H4 (cell line): Measurements from ENCODE around the gene NACC2. TPM values are rescaled to one million over a fixed set of nuclear protein-coding genes. Genes with fewer than 3 reads are reported as not detected.

Experiments used
- DNase-seq: peaks from one replicate; pipeline ENCODE4 v3.0.0-alpha.2; 2015; ENCODE audit warnings: low spot score
- total RNA-seq: library from RNA; depleted of rRNA; stranded (reverse); fragments of >200 nt; shearing (Covaris generic); gene quantifications from 2 replicates; pipeline ENCODE4 v1.2.3, GENCODE V29; 2014

NACC2 gene
- total RNA-seq, 1 experiment from 2014 or later, result 5.6 TPM

GRCh38 chr9:136012651-136013050, 82.4 kb downstream of the NACC2 start:
- no peak for DNase-seq

DNA sequence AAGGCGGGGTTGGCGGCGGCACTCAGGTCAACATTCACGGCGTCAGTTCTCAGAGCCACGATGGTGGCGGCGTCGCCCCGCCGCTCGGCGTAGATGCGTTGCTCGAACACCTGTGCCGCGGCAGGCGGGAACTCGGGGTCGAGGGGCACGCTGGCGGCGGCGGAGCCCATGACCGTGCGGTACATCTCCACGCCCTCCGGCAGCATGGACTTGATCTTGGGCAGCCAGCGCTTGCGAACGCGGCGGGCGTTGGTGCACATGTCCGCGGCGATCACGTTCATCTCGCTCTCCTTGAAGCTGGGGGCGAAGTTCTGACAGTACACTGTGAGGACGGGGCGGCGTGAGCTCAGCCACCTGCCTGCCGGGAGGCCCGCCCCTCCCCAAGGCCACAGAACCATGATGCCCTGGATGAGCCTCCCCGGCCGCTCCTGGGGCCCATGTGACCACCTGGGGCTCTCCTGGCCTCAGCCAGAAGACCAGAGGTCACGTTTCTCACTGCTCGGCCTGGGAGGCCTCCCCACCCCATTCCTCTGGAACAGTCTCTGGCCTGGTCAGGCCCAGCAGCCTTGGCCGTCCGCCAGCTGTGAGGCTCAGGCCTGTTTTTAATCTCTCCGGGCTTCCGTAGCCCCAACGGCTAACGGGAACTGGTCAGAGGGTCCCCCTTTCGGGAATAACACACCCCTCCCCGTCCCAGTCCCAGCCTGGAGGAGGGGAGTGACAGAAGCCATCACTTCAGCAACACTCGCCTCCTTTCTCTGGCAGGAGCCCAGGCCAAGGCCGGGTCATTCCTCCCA, 83.2 kb downstream of the NACC2 start:
- no peak for DNase-seq

DNA sequence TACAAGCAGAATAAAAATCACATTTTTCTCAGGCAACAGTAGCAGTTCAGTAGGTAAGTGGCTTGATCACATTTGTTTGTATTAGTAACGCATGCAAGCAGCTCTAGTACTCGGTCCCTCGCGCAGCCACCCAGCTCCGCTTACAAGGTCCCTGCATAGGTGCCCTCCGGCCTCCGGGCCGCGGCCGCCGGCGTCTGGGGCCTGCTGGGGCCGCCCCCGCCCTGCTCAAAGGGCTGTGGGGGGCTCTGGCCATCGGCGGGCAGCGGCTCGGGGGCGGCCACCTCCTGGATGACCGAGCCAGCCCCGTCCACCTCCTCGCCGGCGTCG, 83.8 kb downstream of the NACC2 start:
- DNase-seq, result no peak

DNA sequence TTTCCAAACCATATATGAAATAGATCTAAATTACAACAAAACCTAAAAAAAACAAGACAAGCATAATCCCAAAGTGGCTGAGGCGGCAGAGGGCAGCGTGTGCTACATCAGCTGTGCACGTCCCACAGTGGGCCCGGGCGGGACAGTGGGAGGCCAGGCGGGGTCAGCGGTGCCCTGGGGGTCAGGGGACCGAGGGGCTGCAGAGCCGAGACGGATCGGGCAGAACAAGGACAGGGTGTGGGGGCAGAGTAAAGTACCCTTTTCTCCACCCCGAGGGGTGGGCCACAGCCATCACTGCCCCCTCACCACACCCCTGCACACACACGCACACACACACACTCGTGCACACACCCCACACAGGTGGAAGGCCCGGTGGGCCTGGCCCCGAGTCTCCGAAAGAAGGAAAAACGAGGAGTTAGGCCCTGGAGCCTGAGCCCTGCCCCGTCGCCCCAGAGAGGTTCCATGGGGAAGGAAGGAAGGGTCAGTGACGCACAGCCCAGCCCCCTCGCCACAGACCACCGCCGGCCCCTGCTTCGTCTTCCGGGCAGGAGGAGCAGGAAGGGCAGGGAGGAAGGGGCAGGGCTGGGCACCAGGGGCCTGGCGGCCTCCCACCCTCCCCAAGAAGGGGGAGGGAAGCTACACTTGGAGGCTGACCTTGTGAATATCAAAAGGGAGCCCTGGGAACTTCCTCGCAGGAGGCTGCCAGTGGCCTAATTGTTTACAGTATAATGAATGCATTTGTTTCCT, 84.3 kb downstream of the NACC2 start:
- DNase-seq, result no peak

GRCh38 chr9:136010176-136010575, 84.9 kb downstream of the NACC2 start:
- DNase-seq, result no peak

GRCh38 chr9:136009516-136009915, 85.6 kb downstream of the NACC2 start:
- DNase-seq, result no peak

DNA sequence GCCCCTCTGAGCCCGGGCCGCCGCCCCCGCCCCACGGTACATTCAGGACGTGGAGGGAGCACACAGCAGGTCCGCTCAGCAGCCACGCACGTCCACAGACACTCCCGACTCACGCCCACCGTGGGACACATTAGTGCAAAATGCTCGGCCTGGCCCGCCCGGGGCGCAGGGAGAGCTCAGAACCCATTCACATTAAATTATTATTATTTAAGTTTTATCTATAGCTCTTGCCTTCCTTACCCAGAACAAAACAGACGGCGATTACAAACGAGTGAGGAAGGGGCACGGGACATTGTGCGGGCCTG, 86.4 kb downstream of the NACC2 start:
- DNase-seq, result no peak

- no peak for DNase-seq
These were observed 87.0 kb downstream of the NACC2 start for GRCh38 chr9:136007934-136008692.

DNA sequence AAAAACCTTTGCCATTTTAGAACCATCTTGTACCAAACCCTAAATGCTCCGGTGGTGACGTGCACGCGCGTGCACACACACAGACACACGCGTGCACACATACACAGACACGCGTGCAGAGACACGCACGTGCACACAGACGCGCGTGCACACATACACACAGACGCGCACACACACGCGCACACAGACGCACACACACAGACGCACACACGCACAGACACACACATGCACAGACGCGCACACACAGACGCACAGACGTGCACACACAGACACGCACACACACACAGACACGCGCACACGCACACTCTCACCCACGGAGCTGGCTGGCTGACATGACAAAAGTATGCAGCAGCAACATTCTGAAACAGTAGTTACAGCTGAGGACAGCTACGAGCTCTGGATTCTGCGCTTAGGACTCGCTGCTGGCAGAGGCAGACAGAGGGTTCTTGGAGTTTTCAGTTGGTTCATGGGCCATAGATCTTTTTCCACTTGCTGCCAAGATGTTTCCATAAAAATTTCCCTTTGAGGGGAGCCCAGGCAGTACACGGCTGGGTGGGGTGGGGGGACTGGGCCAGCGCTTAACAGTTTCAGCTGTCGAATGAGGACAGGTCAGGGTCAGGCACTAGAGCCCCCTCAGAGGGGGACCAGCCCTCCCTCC, 87.7 kb downstream of the NACC2 start:
- DNase-seq, result no peak

DNA sequence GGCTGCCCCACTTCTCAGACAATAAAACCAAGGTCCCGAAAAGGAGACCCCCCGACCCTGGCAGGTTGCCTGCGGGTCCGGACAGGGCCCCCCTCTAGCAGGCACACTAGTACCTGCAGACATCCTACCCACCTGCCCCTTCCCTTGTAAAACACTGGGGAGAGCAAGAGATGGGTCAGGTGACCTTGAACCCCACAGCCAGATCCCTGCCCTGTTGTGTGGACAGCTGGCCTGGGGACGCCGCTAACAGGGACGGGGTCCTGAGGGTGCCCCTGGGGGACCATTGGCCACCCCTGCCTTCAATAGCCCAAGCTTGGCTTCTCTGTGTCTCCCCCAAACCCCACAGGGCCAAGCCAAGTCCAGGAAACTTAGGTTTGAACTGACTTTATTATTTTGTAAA, 88.9 kb downstream of the NACC2 start:
- no peak for DNase-seq

DNA sequence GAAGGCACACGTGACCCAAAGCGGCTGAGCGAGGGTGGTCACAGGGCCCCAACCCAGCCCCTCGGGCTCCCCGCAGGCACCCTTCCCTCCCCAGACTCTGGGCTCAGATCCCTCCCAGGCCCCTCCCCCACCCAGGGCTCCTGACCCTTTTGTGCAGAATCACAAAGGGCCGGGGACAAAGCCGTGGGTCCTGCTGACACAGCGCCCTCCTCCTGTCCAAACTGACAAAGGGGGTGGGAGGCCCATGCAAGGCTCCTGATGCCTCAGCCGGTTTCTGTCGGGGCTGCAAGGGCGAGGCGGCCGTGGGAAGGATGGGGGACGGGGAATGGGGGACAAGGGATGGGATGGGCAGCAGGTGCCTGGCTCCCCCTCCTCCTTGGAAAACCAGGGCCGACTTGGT, 90.4 kb downstream of the NACC2 start:
- no peak for DNase-seq

DNA sequence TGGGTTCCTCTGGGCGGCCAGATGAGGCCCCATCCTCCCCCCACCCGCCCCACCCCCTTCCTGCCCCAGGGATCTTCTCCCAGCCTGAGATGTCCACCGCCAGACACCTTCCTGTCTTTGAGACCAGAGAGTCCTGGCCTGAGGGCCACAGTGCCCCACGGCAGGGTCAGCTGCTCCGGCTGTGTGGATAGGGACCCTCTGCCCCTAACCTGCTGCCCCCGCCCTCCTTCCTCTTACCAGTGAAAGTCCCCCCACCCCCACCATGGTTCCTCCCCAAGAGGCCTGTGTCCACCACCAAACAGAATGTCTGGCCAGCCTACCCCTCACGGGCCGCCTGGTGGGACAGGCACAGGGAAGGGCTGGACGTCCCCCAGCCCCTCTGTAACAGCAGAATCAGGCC, 90.9 kb downstream of the NACC2 start:
- no peak for DNase-seq

DNA sequence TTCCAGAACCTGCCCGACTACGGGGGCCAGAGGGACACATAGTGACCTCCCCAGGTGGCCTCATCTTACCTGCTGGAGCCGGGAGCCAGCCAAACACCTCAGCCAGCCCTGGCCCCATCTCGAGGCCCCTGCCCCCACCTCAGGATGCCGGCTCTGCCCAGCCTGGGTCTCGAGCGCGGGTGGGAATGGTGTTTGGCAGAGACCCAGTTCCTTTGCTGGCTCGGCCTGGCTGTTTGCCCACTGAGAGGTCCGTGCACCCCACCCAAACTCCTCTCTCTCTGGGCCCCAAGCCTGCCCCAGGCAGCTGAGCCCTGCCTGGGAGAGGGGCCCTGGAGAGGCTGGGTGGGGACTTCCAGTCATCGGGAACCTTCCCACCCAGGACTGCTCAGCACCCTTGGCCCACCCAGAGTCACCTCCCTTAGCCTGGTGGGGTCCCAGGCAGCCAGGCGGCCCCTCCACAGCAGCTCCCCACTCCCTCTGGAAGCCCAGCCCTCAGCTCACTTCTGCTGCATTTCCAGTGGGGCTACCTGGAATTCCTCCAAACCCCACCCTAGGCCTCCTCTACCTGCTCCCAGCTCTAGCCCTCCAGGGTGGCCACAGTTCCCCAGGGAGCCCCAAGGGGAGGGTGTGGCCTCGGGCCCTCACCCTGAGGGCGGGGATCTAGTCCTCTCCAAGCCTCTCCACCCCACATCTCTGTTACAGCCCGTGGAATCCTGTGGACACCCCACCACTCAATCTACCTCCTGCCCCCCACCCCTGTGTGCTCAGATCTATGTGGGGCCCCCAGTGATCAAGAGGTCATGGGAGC, 91.5 kb downstream of the NACC2 start:
- no peak for DNase-seq

- no peak for DNase-seq
These were observed 92.2 kb downstream of the NACC2 start for GRCh38 chr9:136002881-136003280.

- DNase-seq, result no peak
These were observed 92.9 kb downstream of the NACC2 start for GRCh38 chr9:136002215-136002614.

GRCh38 chr9:136001231-136001630, 93.9 kb downstream of the NACC2 start:
- DNase-seq, result no peak

DNA sequence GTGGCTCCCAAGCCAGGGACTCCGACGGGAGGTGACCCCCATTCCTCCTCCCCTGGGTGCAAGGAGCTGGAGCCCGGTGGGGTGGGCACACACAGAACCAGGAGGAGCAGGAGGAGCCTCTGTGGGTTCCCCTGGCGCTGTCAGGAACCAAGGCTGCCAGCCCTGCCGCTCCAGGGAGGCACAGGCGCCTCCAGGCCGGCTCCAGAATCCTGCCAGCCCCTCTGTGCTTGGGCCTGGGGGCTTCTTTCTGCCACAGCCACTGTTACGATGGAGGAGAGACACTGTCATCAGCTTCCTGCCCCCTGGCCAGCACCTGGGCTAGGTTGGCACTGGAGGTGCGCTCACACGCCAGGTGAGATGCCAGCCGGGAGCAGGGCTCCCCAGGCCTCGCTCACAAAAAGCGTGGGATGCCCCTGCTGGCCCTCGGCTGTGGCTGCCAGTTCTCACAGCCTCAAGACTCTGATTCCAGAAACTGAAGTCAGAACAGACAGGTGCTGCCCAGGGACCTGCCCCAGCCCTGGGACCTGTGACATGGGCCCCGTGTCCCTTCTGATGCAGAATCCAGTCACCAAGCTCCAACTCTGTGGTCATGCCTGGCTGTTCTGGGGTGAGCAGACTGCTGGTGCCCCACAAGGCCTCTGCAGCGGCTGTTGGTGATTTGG, 96.5 kb downstream of the NACC2 start:
- no peak for DNase-seq

GRCh38 chr9:135998016-135998380, 97.1 kb downstream of the NACC2 start:
- no peak for DNase-seq

GRCh38 chr9:135997090-135998015, 97.7 kb downstream of the NACC2 start:
- no peak for DNase-seq

DNA sequence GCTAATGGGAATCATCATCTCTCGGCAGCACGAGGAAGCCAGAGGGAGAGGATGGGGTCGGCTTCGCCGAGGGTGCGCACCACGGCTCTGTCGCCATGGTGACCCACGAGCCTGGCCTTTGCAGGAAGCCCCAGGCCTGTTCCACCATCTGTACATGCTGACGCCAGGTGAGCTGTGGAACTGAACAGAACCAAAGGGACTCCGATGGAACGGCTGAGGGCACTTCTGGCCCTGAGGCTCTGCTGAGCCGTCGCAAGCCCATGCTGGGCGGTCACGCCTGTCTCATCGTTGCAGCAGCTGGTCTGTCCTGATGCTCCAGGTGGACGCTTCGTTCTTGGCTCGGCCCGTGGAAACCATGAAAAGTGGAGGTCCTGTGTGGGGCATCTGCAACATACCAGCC, 99.3 kb downstream of the NACC2 start:
- no peak for DNase-seq
